BE2C (cell line): ENCODE measurements around the gene ARMC9.
"Not testable (repeated sequence)": the region's sequence is repeated elsewhere in the genome, so short reads cannot be mapped to it uniquely, and the experiment has no call there.

Experiments
- DNase-seq: peaks from one replicate; pipeline ENCODE4 v3.0.0-alpha.2; 2020
- H3K27me3 ChIP-seq: fragments of 250-450 bp; sonication (Bioruptor Pico); 2 replicates; pipeline ENCODE4 v1.5.1; 2020; ENCODE audit warnings: mild to moderate bottlenecking
- H3K36me3 ChIP-seq: fragments of 250-450 bp; sonication (Bioruptor Pico); 2 replicates; pipeline ENCODE4 v1.5.1; 2020; ENCODE audit warnings: mild to moderate bottlenecking
- H3K4me1 ChIP-seq: fragments of 250-450 bp; sonication (Bioruptor Pico); 2 replicates; pipeline ENCODE4 v1.5.1; 2020
- H3K4me3 ChIP-seq: 2 replicates; pipeline ENCODE4 v1.5.1; 2011; ENCODE audit warnings: low read depth, low read length
- H3K9me3 ChIP-seq: fragments of 250-450 bp; sonication (Bioruptor Pico); 2 replicates; pipeline ENCODE4 v1.5.1; 2020
- TF ChIP-seq, protein P1 (sequence below): IDR thresholded peaks from 2 replicates; pipeline ENCODE4 v1.5.1; 2012; ENCODE audit warnings: mild to moderate bottlenecking, low read depth, low read length

Gene ARMC9

DNA sequence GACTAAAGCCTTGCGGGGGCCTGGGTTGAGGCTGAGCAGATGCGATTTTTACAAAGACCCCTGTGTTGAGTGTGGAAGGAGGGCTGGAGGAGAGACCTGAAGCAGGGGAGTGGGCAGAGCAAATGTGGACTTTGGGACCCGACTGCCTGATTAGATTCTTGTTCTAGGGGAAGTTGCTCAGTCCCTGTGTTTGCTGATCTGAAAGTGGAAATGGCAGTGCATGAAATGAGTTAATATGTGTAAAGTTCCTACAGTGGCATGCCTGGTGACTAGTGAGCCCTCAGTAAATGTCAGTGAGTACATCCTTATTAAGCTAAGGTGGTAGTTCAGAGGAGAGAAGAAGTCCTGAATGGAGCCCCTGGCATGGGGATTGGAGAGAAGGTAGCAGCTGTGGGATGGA, 52.3 kb downstream of the ARMC9 start:
- no peak overlapping the region for H3K4me3 ChIP-seq
- no peaks in the 10 kb centered on the region for H3K9me3 ChIP-seq
- TF ChIP-seq, protein P1, sequence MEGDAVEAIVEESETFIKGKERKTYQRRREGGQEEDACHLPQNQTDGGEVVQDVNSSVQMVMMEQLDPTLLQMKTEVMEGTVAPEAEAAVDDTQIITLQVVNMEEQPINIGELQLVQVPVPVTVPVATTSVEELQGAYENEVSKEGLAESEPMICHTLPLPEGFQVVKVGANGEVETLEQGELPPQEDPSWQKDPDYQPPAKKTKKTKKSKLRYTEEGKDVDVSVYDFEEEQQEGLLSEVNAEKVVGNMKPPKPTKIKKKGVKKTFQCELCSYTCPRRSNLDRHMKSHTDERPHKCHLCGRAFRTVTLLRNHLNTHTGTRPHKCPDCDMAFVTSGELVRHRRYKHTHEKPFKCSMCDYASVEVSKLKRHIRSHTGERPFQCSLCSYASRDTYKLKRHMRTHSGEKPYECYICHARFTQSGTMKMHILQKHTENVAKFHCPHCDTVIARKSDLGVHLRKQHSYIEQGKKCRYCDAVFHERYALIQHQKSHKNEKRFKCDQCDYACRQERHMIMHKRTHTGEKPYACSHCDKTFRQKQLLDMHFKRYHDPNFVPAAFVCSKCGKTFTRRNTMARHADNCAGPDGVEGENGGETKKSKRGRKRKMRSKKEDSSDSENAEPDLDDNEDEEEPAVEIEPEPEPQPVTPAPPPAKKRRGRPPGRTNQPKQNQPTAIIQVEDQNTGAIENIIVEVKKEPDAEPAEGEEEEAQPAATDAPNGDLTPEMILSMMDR, result no peak
- H3K27me3 ChIP-seq, result no peaks in the 10 kb centered on the region
- DNase-seq, result no peak
- no peaks in the 10 kb centered on the region for H3K4me1 ChIP-seq
- H3K36me3 ChIP-seq, result peaks cover 10% of the 10 kb centered on the region; the same call in 1 of the 2 replicates

DNA sequence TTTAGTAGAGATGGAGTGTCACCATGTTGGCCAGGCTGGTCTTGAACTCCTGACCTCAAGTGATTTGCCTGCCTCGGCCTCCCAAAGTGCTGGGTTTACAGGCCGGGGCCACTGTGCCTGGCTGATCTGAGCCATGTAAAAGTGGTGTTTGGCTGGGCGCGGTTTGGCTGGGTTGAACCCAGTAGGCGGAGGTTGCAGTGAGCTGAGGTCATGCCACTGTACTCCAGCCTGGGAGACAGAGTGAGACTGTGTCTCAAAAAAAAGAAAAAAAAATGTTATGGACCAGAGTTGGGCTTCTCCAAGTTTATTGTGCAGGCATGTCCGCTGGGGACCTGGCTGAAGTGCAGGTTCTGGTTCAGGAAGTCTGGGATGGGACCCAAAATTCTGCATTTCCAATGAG, 54.9 kb downstream of the ARMC9 start:
- H3K4me3 ChIP-seq, H3K27me3 ChIP-seq, H3K36me3 ChIP-seq, DNase-seq, H3K4me1 ChIP-seq, H3K9me3 ChIP-seq: not testable (repeated sequence)

DNA sequence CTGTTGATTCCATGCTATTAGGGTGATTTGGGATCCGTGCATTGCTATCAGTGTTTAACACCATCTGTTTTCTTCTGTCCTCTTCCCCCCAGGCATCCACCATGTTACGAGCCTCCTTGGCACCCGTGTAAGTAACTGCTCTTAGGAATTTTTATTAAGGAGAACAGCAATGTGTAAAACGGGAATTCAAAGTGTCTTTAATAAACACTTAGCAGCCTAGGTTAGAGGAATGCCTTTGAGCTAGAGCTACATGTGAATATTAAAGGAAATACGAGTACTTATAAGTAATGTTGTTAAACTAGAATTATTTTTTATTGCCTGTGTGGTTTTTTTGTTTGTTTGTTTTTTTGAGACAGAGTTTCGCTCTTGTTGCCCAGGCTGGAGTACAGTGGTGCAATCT, 58.1 kb downstream of the ARMC9 start:
- TF ChIP-seq, protein P1, result no peak
- Histone ChIP-seq H3K36me3 (peaks cover 12% of the 10 kb centered on the region), H3K27me3 (no peaks in the 10 kb centered on the region), H3K9me3 (no peaks in the 10 kb centered on the region), H3K4me1 (no peaks in the 10 kb centered on the region), H3K4me3 (no peak overlapping the region)
- DNase-seq, result no peak

DNA sequence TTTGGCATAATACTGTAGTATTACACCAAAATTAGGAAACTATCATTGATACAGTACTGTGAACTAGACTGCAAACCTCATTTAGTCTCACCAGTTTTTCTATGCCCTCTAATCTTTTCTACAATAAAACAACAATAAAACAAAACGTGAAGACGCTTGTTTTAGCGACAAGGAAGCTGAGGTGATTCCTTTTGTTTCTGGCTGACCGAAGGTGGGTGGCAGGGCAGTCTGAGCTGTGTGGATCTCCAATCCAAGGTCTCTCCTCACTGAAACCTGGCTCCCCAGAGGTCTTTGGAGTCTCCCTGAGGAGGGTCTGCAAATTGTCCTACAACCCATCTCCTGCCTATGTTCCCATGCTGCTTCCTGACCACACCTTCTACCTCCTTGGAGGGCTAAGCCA, 59.3 kb downstream of the ARMC9 start:
- TF ChIP-seq, protein P1, result no peak
- H3K4me3 ChIP-seq, result no peak overlapping the region
- no peaks in the 10 kb centered on the region for H3K27me3 ChIP-seq
- no peaks in the 10 kb centered on the region for H3K9me3 ChIP-seq
- no peak for DNase-seq
- H3K4me1 ChIP-seq, result no peaks in the 10 kb centered on the region
- H3K36me3 ChIP-seq, result peaks cover 19% of the 10 kb centered on the region

DNA sequence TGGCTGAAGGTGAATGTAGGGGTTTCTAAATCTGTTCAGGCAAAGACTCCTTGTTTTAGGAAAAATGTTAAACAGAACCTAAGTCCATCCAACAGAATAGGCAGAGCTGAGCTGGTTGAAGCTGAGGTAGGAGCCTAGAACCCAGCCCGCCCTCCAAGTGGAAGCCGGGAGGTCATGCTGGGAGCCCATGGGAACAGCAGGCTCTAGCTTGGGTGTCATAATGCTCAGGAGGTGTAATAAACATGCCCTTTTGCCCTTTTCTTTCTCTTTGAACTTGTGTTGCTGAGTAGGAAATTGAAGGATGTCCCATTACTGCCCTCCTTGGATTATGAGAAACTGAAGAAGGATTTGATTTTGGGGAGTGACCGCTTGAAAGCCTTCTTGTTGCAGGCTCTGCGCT, 60.3 kb downstream of the ARMC9 start:
- H3K27me3 ChIP-seq, result no peaks in the 10 kb centered on the region
- 0 out of 2 replicates have a peak, but pooled peaks cover 3% of the 10 kb centered on the region for H3K4me1 ChIP-seq
- no peaks in the 10 kb centered on the region for H3K9me3 ChIP-seq
- TF ChIP-seq, protein P1, result no peak
- peaks cover 27% of the 10 kb centered on the region for H3K36me3 ChIP-seq
- DNase-seq, result no peak
- H3K4me3 ChIP-seq, result no peak overlapping the region

DNA sequence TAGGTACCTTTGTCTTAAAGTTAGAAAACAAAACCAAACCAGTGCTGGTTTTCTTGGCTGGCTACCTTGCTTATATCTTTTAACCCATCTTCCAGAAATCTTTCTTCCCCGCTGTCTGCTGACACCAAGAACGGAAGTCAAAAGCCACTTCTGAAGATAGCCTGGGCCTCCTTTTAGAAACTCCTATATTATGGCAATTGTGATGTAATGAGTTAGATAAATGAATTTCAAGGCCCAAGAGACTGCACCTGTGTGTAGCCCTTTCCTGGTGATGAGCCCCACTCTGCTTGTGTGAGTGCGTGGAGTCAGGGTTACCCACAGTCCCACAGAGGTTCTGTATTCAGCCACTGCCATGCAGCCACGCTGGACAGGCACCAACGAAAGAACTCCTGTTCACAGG, 60.7 kb downstream of the ARMC9 start:
- no peak for DNase-seq
- Histone ChIP-seq H3K4me1 (0 out of 2 replicates have a peak, but pooled peaks cover 3% of the 10 kb centered on the region), H3K27me3 (no peaks in the 10 kb centered on the region), H3K9me3 (no peaks in the 10 kb centered on the region), H3K4me3 (no peak overlapping the region), H3K36me3 (peaks cover 27% of the 10 kb centered on the region)
- TF ChIP-seq, protein P1, result no peak
